HG03066 (cell line): Measurements from ENCODE around the gene KCNB1.

ENCODE experiments used
- ATAC-seq: cut with Tn5 transposase; IDR thresholded peaks from one replicate; pipeline ENCODE4 v1.9.1; 2021; ENCODE audit warnings: low read depth; ENCODE audit not compliant: unreplicated experiment

The KCNB1 gene

DNA sequence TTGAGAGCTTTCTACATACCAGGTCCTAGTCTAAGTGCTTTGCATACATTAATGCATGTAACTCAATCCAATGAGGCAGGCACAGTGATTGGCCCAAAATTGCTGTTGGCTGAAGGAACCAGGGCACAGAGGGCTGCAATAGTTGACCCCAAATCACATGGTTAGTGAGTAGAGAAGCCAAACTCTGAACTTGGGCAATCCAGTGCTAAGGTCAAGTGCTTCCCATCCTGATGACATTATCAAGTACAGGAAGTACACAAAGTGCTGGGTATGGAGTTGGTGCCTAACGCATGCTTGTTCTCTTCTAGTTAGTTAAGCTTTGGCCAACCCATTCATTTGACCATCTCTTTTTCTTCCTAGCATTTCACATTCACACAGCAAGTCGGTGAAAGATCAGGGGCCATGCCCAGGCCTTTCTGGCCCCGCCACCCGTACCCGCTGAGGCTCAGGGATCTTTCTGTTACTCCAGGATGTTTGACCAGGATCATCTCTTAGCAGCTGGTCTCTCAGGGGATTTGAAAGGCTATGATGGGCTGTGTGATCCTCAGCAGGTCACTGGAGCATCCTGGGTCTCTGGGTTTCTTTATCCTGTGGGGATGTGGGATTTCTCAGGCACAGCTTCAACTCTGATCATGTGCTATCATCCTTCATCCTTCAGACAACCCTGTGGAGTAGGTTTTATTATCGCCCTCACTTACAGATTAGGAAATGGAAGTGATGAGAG, 7.0 kb downstream of the KCNB1 start:
- ATAC-seq = no peak

DNA sequence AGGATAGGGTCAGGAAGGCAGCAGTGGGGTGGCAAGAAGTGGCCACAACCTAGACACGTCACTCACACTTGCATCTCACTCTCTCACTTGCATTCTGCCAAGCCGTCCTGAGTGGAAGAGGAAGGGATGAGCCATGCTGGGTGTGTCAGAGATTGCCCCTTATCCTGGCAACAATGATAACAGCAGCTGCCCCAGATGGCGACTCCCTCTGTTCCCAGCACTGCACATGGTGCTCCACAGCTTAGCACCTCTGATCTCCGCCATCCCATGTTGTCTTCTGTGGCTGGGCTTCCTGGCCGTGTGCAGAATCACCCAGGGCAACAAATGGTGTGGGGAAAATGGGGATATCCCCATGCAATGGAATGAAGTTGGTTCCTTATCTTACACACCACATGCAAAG, 11.1 kb downstream of the KCNB1 start:
- ATAC-seq = no peak

GRCh38 chr20:49470922-49471321, 11.5 kb downstream of the KCNB1 start:
- ATAC-seq = no peak

DNA sequence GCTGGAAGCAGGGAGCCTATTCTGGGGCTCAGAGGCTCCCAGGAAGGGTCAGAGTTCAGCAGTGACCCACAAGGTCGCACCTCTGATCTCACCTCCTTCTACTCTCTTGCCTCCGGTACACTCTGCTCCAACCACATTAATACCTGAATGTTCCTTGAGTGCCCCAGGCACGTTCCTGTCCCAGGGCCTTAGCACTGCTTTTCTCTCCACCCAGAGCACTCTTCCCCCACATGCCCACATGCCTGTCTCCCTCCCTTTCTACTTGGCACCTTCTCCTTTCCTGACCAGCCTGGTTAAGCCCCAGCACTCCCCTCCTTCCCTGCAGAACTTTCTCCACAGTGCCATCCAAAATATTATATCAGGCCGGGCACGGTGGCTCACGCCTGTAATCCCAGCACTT, 13.4 kb downstream of the KCNB1 start:
- ATAC-seq = no peak

DNA sequence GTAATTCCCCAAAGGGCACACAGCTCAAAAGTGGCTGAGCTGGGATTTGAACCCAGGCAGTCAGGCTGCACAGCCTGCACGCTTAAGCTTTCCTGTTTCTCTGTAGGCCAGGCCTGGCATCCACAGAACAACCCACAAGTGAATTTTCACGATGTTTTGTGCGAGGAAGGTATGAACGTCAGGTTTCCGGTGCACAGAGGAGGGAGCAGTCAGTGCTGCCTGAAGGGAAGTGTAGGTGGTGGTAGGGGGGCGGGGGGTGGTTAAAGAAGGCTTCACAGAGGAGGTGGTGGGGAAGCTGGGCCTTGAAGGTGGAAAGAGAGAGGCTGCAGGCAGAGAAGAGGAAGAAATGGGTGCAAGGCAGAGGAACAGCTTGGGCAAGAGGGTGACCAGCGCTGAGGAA, 14.1 kb downstream of the KCNB1 start:
- no peak for ATAC-seq

- ATAC-seq = no peak
These were observed 16.2 kb downstream of the KCNB1 start for GRCh38 chr20:49466114-49466912.

DNA sequence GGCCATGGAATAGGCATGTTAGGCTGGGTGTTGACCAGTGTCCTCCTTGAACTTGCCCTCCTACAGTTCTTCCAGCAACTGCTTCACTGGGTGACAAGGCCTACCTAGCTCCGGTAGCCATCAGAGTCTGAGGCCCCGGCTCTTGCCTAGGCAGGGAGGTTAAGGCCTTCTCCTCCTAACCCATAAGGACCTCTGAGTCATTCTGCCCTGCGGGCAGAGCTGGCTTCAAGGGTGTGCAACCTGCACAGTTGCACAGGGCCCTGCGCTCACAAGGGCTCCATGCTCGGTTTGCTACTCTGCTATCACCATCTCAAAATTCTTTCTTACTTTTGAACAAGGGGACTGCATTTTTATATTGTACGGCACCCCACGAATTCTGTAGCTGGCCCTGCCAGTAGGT, 17.9 kb downstream of the KCNB1 start:
- ATAC-seq = no peak

GRCh38 chr20:49462626-49463025, 19.8 kb downstream of the KCNB1 start:
- ATAC-seq = no peak

DNA sequence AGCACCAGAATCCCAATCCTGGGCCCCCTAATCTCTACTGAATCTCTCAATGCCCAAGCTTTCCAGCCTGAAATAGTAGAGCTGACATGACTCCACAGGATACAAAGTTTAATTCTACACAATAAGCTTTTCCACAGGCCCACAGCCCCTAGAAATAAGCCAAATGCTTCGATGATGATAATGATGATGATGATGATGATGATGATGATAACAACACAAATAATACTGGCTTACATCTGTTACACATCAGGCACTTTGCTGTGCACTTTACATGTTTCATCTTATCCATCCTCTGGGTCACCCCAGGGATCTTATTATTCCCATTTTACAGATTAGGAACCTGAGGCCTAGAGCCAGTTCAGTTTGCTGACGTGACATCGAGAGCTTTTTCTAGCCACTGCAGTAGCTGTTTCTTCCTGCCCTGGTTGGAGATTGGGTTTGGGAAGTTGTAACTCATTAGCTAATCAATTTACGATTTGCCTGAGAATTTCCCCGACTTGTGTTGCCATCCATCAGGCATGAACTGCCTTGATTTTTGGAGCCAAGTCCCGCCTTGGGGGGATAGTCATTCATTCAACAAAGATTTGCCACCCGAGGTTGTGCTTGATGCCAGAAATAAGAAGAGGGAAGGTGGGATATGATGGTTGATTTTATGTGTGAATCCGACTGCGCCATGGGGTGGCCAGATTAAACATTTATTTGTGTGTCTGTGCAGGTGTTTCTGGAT, 20.4 kb downstream of the KCNB1 start:
- ATAC-seq = no peak

DNA sequence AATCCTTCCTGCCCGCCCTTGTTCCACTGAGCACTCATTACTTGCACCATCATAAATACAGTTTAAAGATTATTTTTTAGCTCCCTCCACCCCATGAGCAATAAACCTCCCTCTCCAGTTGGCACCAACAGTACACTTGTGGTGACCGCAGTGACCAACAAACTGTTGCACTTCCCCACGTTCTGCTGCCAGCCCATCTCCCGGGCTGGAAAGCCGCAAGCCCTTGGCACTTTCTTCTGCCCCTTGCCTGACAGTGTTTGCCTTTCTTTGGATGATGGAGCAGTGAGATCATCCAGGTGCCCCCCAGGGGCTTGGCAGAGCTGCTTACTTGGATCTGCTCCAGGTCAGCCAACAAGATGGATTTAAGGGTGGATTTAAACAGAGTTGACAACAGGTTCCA, 21.6 kb downstream of the KCNB1 start:
- no peak for ATAC-seq

GRCh38 chr20:49460131-49460530, 22.3 kb downstream of the KCNB1 start:
- no peak for ATAC-seq

DNA sequence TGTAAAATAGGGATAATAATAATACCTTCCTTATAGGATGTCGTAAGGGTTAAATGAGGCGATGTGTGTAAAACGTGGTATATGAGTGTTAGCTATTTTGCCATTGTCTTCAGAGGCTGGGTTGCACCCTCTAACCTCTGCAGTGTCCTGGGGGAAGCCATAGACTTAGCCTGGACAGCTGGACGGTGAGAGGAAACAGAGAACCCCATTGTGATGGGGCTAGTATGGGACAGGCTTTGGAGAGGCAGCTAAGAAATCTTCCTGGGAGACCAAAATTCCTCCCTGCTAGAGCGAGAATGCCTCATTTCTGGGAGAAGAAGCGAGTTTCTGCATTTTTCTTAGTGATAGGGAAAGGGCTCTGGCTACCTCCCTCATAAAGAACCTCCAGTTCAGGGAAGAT, 22.8 kb downstream of the KCNB1 start:
- no peak for ATAC-seq

DNA sequence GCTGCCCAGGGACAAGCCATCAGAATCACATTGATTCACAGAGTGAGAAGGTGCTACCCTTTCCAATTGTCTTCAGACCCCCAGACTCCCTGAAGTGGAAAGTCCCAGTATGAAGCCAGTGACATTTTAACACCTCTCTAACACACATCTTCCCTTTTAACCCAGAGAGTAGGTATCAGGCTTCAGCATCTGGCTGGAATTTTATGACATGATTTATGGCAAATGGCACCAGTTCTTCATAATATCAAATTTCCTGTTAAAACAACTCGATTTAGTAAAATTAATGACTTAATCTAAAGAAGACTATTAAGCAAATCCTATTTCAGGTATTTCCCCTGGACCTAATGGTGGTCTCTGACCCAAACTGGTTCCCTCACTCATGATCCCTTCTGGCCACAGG, 25.0 kb downstream of the KCNB1 start:
- ATAC-seq = no peak

- no peak for ATAC-seq
These were observed 25.8 kb downstream of the KCNB1 start for GRCh38 chr20:49456646-49457045.

GRCh38 chr20:49455691-49456090, 26.8 kb downstream of the KCNB1 start:
- ATAC-seq = no peak

DNA sequence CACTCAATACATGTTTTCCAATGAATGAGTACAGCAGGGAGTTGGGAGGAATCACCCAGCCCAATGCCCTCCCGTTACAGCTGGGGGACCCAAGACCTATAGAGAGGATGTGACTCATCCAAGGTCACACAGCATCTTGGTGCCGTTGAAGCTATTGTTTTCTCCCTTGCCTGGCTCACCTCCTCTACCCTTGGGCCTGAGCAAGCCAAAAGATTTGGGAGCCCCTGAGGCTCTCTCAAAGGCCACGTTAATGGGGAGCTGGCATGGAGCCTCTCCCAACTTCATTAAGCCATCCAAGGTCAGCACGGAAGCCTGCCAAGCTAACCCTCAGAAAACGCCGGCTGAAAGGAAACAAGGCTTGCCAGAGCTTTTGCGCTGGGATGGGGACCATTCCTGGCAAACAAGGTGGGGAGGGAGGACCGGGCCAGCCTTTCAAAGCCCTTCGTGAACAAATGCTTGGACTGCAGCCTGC, 30.4 kb downstream of the KCNB1 start:
- no peak for ATAC-seq

DNA sequence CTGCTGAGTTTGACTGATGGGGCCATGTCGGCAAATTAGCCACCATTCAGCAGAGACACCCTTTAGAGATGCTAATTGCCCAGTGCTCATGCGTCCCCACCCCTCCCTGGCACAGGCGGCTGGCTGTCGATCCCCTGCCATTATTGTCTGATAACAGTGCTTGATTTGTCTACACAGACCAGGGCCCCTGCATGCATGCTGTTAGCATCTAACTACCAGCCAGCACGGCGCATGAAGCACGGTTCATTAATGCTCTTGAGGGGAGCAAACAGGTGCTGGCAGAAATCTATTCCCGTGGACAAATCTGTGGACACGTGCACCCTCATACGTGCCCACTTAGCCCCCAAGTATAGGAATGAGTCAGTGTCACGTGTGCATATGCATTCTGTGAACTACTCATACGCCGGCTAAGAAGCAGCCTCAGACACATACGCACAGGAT, 32.2 kb downstream of the KCNB1 start:
- no peak for ATAC-seq

DNA sequence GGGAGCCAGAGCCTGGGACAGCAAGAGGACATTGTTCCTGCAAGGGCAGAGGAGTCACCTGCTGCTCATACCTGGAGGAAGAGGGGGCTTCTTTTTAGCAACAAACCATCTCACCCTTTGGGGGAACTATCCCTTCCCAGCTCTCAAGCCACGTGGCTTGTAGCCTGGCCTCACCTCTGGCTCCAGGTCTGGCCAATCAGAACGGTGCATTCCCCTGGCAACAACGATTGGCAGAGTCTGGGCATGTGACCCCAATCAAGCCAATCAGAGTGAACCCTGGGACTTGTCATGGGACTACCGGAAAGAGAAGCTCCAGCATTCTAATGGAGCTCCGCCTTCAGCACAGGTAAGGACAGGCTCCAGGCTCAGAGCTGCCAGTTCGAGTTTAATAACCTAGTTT, 33.6 kb downstream of the KCNB1 start:
- no peak for ATAC-seq

DNA sequence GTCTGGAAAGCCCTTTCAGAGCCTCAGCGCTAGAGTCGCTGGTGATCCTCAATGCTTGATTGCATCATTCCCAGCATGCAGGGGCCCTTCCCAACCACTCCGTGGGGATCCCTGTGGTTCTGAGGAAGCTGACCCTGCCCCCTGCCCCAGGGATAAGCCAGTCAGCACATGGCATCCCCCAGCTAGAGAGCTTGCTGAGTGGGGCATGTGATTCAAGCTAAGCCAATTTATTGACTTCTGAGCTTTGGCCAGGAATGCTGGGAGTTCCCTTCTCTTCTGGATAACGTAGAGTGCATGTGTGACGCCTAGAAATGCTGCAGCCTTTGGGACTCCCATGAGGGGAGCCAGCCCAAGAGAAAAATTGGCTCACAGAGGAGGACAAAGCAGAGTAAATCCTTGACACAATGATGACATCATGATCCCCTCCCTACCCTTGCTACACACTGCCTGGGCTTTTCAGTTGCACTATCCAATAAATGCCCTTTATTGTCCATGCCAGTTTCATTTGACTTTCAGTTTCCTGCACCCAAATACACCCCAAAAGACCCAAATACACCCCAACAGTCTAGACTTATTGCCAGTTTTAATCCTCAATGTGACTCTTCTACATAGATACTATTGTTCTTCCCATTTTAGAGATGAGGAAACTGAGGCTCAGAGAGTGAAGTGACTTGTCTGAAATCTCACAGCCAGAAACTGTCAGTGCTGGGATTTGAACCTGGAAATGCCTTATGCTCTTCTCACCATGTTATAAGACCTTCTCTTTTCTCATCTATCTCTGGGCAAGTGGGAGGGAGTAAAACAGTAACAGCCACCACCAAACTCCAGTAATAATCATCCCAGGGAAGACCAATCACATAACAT, 34.3 kb downstream of the KCNB1 start:
- ATAC-seq = no peak

GRCh38 chr20:49447364-49447763, 35.1 kb downstream of the KCNB1 start:
- ATAC-seq = no peak
